ENCODE results near the gene TFRC. TPM values are rescaled to one million over a fixed set of nuclear protein-coding genes. Genes with fewer than 3 reads are reported as not detected.

Gene TFRC
- total and polyA plus RNA-seq, 4 donors, result 19.1 to 1,250 (median 73.3) TPM

DNA sequence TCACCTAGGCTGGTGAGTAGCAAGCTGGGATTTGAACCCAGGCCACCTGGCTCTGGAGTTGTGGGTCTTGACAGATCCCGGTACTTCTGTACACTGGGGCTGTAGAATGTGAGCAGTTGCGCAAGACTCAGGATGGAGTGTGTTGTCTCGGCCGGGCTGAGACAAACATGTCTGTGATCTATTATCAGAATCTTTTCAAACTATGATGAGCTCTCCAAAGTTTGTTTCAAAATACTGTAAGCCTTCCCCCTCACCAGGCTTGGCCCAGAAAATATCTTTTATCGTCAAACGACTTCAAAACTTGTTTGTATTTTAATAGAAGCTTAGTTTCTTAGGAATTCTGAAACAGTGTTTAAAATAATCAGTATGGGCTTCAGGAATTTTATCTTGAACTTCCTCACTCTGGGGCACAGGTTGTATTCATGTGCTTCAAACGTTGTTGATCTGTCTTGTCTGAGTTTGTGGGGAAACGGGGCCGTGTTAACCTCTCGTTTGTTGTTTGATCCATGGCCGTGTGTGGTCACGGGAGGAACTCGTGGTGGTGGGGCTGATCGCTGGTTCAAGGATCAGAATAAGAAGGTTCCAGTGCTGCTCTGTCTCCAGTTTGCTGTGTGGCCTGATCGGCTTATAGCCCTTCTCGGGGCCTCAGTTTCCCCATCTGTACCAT, 40.3 kb upstream of the TFRC start:
- H3K27me3 ChIP-seq (ENCODE audit: control insufficient read depth in 4 of 4, insufficient read depth in 4 of 4, low read length in 3 of 4), result no peaks in the 10 kb centered on the region
- no peaks in the 10 kb centered on the region for H3K9me3 ChIP-seq (ENCODE audit: control insufficient read depth in 4 of 4, low read length in 3 of 4)
- no peak overlapping the region for H3K4me3 ChIP-seq (ENCODE audit: low read depth in 1 of 3, low read length in 3 of 3)
- no peak overlapping the region for H3K27ac ChIP-seq (ENCODE audit: low read depth in 1 of 2, low read length in 2 of 2)
- TF ChIP-seq NR2F2 (IDR thresholded peaks at IDR 0.05) (no peak), RAD21 (IDR thresholded peaks at IDR 0.05) (no peak), YY1 (IDR thresholded peaks at IDR 0.05) (no peak), FOXA1 (IDR thresholded peaks at IDR 0.05) (no peak), RXRA (IDR thresholded peaks at IDR 0.05) (no peak), HNF4A (conservative IDR thresholded peaks at IDR 0.05) (no peak), EGR1 (IDR thresholded peaks at IDR 0.05; ENCODE audit: low read depth in 2 of 2) (no peak)
- peaks cover 0 to 4% (median 0%) of the 10 kb centered on the region in 4 donors for H3K4me1 ChIP-seq (ENCODE audit: control insufficient read depth in 4 of 4, insufficient read depth in 4 of 4, low read length in 3 of 4)
- H3K9ac ChIP-seq (ENCODE audit: low read depth in 1 of 2, low read length in 2 of 2), result no peak overlapping the region
- no peak for DNase-seq (ENCODE audit: low spot score)
- 68% methylated on average over 16 of the region's 16 CpGs for WGBS
- H3K36me3 ChIP-seq (ENCODE audit: control insufficient read depth in 4 of 4, insufficient read depth in 3 of 4, low read depth in 1 of 4, low read length in 3 of 4), result no peaks in the 10 kb centered on the region

DNA sequence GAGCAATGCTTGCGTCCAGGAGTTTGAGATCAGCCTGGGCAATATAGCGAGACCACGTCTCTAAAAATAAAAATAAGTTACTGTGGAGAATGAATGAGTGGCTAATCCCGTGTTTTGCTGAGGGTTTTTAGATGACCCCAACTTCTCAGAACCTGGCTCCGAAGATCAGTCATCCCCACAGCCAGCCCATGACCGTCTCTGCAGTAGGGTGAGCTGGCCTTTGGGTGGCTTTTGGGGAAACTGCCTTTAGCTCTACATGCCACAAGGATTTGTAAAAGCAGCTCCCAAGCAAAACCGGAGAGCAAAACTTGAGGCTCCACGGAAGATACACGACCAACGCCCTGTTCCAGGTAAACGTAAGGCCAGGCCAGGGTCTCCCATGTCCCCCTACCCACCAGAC, 39.2 kb upstream of the TFRC start:
- DNase-seq (ENCODE audit: low spot score), result no peak
- no peak for TF ChIP-seq SP1 (IDR thresholded peaks at IDR 0.05)
- no peak for TF ChIP-seq HNF4A (conservative IDR thresholded peaks at IDR 0.05)
- TF ChIP-seq TAF1 (conservative IDR thresholded peaks at IDR 0.05), result no peak
- TF ChIP-seq, protein P1, sequence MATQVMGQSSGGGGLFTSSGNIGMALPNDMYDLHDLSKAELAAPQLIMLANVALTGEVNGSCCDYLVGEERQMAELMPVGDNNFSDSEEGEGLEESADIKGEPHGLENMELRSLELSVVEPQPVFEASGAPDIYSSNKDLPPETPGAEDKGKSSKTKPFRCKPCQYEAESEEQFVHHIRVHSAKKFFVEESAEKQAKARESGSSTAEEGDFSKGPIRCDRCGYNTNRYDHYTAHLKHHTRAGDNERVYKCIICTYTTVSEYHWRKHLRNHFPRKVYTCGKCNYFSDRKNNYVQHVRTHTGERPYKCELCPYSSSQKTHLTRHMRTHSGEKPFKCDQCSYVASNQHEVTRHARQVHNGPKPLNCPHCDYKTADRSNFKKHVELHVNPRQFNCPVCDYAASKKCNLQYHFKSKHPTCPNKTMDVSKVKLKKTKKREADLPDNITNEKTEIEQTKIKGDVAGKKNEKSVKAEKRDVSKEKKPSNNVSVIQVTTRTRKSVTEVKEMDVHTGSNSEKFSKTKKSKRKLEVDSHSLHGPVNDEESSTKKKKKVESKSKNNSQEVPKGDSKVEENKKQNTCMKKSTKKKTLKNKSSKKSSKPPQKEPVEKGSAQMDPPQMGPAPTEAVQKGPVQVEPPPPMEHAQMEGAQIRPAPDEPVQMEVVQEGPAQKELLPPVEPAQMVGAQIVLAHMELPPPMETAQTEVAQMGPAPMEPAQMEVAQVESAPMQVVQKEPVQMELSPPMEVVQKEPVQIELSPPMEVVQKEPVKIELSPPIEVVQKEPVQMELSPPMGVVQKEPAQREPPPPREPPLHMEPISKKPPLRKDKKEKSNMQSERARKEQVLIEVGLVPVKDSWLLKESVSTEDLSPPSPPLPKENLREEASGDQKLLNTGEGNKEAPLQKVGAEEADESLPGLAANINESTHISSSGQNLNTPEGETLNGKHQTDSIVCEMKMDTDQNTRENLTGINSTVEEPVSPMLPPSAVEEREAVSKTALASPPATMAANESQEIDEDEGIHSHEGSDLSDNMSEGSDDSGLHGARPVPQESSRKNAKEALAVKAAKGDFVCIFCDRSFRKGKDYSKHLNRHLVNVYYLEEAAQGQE (IDR thresholded peaks at IDR 0.05), result no peak
- TF ChIP-seq, protein P2, sequence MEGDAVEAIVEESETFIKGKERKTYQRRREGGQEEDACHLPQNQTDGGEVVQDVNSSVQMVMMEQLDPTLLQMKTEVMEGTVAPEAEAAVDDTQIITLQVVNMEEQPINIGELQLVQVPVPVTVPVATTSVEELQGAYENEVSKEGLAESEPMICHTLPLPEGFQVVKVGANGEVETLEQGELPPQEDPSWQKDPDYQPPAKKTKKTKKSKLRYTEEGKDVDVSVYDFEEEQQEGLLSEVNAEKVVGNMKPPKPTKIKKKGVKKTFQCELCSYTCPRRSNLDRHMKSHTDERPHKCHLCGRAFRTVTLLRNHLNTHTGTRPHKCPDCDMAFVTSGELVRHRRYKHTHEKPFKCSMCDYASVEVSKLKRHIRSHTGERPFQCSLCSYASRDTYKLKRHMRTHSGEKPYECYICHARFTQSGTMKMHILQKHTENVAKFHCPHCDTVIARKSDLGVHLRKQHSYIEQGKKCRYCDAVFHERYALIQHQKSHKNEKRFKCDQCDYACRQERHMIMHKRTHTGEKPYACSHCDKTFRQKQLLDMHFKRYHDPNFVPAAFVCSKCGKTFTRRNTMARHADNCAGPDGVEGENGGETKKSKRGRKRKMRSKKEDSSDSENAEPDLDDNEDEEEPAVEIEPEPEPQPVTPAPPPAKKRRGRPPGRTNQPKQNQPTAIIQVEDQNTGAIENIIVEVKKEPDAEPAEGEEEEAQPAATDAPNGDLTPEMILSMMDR (IDR thresholded peaks at IDR 0.05; ENCODE audit: low read depth, low read length, missing input control), result no peak
- no peak for TF ChIP-seq YY1 (IDR thresholded peaks at IDR 0.05)
- no peak for TF ChIP-seq GABPA (IDR thresholded peaks at IDR 0.05 in 1 of 2, conservative IDR thresholded peaks at IDR 0.05 in 1 of 2)
- TF ChIP-seq, protein P3, sequence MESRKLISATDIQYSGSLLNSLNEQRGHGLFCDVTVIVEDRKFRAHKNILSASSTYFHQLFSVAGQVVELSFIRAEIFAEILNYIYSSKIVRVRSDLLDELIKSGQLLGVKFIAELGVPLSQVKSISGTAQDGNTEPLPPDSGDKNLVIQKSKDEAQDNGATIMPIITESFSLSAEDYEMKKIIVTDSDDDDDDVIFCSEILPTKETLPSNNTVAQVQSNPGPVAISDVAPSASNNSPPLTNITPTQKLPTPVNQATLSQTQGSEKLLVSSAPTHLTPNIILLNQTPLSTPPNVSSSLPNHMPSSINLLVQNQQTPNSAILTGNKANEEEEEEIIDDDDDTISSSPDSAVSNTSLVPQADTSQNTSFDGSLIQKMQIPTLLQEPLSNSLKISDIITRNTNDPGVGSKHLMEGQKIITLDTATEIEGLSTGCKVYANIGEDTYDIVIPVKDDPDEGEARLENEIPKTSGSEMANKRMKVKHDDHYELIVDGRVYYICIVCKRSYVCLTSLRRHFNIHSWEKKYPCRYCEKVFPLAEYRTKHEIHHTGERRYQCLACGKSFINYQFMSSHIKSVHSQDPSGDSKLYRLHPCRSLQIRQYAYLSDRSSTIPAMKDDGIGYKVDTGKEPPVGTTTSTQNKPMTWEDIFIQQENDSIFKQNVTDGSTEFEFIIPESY (IDR thresholded peaks at IDR 0.05), result no peak
- TF ChIP-seq EGR1 (IDR thresholded peaks at IDR 0.05; ENCODE audit: low read depth in 2 of 2), result no peak
- TF ChIP-seq, protein P4, sequence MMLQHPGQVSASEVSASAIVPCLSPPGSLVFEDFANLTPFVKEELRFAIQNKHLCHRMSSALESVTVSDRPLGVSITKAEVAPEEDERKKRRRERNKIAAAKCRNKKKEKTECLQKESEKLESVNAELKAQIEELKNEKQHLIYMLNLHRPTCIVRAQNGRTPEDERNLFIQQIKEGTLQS (IDR thresholded peaks at IDR 0.05), result no peak
- no peak for TF ChIP-seq RXRA (IDR thresholded peaks at IDR 0.05)
- TF ChIP-seq, protein P5, sequence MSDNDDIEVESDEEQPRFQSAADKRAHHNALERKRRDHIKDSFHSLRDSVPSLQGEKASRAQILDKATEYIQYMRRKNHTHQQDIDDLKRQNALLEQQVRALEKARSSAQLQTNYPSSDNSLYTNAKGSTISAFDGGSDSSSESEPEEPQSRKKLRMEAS (IDR thresholded peaks at IDR 0.05), result no peak
- no peak for TF ChIP-seq NR2F2 (IDR thresholded peaks at IDR 0.05)
- TF ChIP-seq RAD21 (IDR thresholded peaks at IDR 0.05), result no peak
- TF ChIP-seq FOXA1 (IDR thresholded peaks at IDR 0.05), result no peak
- TF ChIP-seq JUND (IDR thresholded peaks at IDR 0.05), result no peak
- no peak for TF ChIP-seq FOXA2 (IDR thresholded peaks at IDR 0.05)
- TF ChIP-seq HNF4G (IDR thresholded peaks at IDR 0.05), result no peak
- Histone ChIP-seq H3K9ac (ENCODE audit: low read depth in 1 of 2, low read length in 2 of 2) (no peak overlapping the region), H3K9me3 (ENCODE audit: control insufficient read depth in 4 of 4, low read length in 3 of 4) (no peaks in the 10 kb centered on the region), H3K36me3 (ENCODE audit: control insufficient read depth in 4 of 4, insufficient read depth in 3 of 4, low read depth in 1 of 4, low read length in 3 of 4) (no peaks in the 10 kb centered on the region), H3K4me3 (ENCODE audit: low read depth in 1 of 3, low read length in 3 of 3) (no peak overlapping the region), H3K27ac (ENCODE audit: low read depth in 1 of 2, low read length in 2 of 2) (no peak overlapping the region), H3K27me3 (ENCODE audit: control insufficient read depth in 4 of 4, insufficient read depth in 4 of 4, low read length in 3 of 4) (no peaks in the 10 kb centered on the region), H3K4me1 (ENCODE audit: control insufficient read depth in 4 of 4, insufficient read depth in 4 of 4, low read length in 3 of 4) (peaks cover 0 to 4% (median 0%) of the 10 kb centered on the region in 4 donors)
- WGBS, result 91% methylated on average over 11 of the region's 11 CpGs

All from liver (tissue), 9 donors.